GM18519 (cell line): ENCODE results near the gene TUBGCP6.
"Not testable (repeated sequence)": the region's sequence is repeated elsewhere in the genome, so short reads cannot be mapped to it uniquely, and the experiment has no call there.

Experiments
- ATAC-seq: cut with Tn5 transposase; IDR thresholded peaks from one replicate; pipeline ENCODE4 v1.9.1; 2021; ENCODE audit warnings: mild to moderate bottlenecking, moderate library complexity; ENCODE audit not compliant: unreplicated experiment, low FRiP score

Gene TUBGCP6

GRCh38 chr22:50280708-50281383 is 36.0 kb upstream of the TUBGCP6 start:
- ATAC-seq: no peak

GRCh38 chr22:50280022-50280707 is 35.3 kb upstream of the TUBGCP6 start:
- no peak for ATAC-seq

GRCh38 chr22:50278956-50279619 is 34.3 kb upstream of the TUBGCP6 start:
- ATAC-seq: no peak

GRCh38 chr22:50278461-50278860 is 33.6 kb upstream of the TUBGCP6 start:
- no peak for ATAC-seq

- ATAC-seq: no peak
These were observed 32.9 kb upstream of the TUBGCP6 start for GRCh38 chr22:50277761-50278160.

GRCh38 chr22:50276143-50276542 is 31.3 kb upstream of the TUBGCP6 start:
- no peak for ATAC-seq

- ATAC-seq: no peak
These were observed 30.6 kb upstream of the TUBGCP6 start for GRCh38 chr22:50275181-50276055.

- ATAC-seq: no peak
These were observed 29.9 kb upstream of the TUBGCP6 start for GRCh38 chr22:50274771-50275170.

- ATAC-seq: no peak
These were observed 29.5 kb upstream of the TUBGCP6 start for GRCh38 chr22:50274311-50274710.

- not testable (repeated sequence) for ATAC-seq
These were observed 29.0 kb upstream of the TUBGCP6 start for GRCh38 chr22:50273781-50274180.

- not testable (repeated sequence) for ATAC-seq
These were observed 28.5 kb upstream of the TUBGCP6 start for GRCh38 chr22:50273352-50273751.

GRCh38 chr22:50272044-50272802 is 27.4 kb upstream of the TUBGCP6 start:
- ATAC-seq: no peak

- no peak for ATAC-seq
These were observed 26.7 kb upstream of the TUBGCP6 start for GRCh38 chr22:50271519-50271970.

- ATAC-seq: no peak
These were observed 26.0 kb upstream of the TUBGCP6 start for GRCh38 chr22:50270666-50271394.

GRCh38 chr22:50269970-50270665 is 25.3 kb upstream of the TUBGCP6 start, which contains the start of gene MAPK11:
TSS of gene MAPK11 (minus strand) at chr22:50270380. CDS start at chr22:50270292, 88 bp downstream.
- no peak for ATAC-seq

- no peak for ATAC-seq
These were observed 24.7 kb upstream of the TUBGCP6 start for GRCh38 chr22:50269573-50269969.

- no peak for ATAC-seq
These were observed 23.9 kb upstream of the TUBGCP6 start for GRCh38 chr22:50268655-50269113.

- ATAC-seq: no peak
These were observed 23.0 kb upstream of the TUBGCP6 start for GRCh38 chr22:50267591-50268390.
